Stimulated activated CD8-positive, alpha-beta memory T cell treated with anti-CD3 and anti-CD28 coated beads, Interleukin-2, amount 100 ng/mL, for 48 hours (primary cell): Measurements from ENCODE around the gene NEB.
"Not testable (repeated sequence)": the region's sequence is repeated elsewhere in the genome, so short reads cannot be mapped to it uniquely, and the experiment has no call there.

ENCODE experiments used
- DNase-seq, 2 donors: peaks; one replicate each; pipeline ENCODE4 v3.0.0-alpha.2; 2020; ENCODE audit warnings: low read depth in 2 of 2

Gene NEB

GRCh38 chr2:151758744-151759143 lies 24.5 kb upstream of the NEB start:
- no peak for DNase-seq

DNA sequence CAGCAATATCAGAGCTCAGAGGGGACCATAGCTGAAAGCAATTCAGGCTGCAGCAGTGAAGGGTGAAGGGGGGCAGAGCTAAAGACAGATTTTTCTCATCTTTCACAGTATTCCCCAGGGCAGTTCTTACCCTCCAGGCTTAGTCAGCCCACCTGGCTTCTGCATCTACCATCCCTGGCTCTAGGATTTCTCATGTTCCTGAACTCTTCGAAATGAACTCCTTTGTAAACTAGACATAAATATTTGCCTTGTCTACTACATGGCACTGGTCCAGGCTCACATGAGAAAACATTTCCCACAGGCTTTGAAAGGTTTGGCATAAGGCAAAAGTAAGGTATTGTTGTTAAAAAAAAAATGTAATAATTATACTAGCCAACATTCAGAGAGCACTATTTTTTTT lies 23.6 kb upstream of the NEB start:
- no peak for DNase-seq

GRCh38 chr2:151756820-151757219 lies 22.5 kb upstream of the NEB start:
- no peak for DNase-seq

- no peak for DNase-seq
These were observed 20.1 kb upstream of the NEB start for GRCh38 chr2:151754253-151754897.

GRCh38 chr2:151753540-151753939 lies 19.3 kb upstream of the NEB start:
- DNase-seq, result no peak

- not testable (repeated sequence) for DNase-seq
These were observed 11.0 kb upstream of the NEB start for GRCh38 chr2:151745261-151745660.

- no peak for DNase-seq
These were observed 3.9 kb downstream of the NEB start for GRCh38 chr2:151730262-151730975.

- no peak for DNase-seq
These were observed 4.4 kb downstream of the NEB start for GRCh38 chr2:151729837-151730236.

DNA sequence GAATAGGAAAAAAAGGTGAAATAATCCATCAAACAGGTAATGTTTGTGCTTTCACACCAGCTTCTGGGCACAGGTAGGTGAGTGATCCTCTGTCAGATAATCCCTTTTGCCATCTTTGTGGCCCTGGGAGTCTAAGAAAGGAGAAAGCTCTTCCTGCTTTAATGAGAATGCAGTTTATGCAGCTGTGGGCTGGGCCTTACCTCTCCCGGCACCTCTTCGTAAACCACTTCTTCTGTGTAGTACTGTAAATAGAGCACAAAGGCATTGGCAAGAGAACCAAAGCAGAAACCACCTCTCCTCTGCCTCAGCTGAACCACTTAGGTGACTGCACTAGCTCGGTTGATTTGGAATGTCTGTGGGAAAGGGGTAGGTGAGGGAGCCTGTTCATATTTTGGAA lies 4.9 kb downstream of the NEB start:
- DNase-seq, result no peak

- DNase-seq, result no peak
These were observed 5.4 kb downstream of the NEB start for GRCh38 chr2:151728804-151729414.

DNA sequence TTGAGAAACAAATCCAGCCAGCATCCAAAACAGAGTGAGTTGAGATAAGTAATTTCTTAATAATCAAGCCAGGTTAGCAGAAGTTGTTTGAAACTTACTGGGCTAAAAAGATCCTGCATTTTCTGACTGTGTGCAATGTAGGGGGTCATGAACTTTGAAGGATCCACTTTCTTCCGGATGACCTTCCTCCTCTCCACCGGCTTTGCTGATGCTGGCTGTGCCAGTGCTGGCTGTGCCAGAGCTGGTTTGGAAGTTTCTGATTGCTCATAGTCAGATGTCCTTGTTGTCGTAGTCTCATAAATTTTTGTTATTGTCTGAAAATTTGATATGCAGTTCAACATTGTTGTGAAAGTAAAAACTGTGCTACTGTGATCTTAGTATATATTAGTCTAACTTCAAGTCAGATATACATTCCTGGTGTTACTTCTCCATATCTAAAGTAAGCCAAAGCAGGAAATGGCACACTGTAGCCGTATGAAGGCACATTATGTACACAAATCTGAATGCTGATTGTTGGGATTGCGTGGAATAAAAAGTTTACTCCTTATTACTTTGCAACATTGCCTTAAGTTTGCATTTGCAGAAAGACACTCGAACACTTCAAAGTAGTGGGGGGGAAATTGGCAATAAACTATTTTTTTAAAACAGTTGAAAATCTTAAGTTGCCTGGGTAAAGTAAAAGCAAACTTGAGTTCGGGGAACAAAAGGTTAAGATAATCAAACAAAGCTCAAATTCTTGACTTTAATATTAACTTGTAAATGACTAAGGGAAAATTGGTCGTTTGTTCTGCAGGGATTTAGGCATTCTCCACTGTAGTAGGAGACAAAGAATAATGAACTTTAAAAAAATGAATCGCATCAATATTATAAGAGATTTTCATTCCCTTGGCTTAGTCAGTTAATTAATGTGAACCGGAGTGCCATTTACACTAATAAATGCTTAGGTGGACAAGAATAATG lies 6.4 kb downstream of the NEB start:
- no peak for DNase-seq

DNA sequence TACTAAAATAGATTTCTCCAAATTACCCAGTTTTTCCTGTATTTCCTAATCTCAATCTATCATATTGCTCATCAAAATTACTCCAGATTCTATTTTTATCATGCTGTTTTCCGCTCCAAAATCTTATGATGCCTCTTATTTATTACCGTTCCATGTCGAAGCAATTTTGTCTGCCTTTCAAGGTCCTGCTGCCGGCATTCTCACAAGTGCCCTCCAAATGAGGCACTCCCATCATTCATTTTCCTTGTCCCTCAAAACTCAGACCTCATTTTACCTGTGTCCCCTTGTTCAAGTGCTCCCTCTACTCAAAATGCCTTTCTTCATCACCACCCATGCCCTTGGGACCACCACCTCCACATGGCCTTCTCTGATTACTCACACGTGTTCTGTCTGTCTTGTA lies 13.1 kb downstream of the NEB start:
- DNase-seq, result no peak

DNA sequence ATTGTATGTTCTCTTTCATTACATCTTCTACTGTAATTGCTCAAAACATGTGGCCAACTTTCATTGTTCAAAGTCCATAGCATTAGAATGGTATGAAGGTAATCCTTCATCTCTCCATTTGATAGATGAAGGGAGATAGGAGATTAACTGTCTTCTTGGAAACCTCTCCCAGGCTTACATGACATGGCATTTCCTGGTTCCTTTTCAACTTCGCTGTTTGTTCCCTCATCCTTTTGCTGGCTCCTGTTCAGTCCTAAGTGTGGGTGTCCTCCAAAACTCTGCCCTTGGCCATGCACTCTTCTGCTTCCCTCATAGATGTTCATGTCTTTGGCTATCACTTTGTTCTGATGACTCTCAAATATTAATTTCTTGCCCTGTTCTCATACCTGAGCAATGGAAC lies 13.8 kb downstream of the NEB start:
- DNase-seq, result no peak

GRCh38 chr2:151718796-151719195 lies 15.5 kb downstream of the NEB start:
- DNase-seq, result no peak

GRCh38 chr2:151718247-151718646 lies 16.0 kb downstream of the NEB start:
- no peak for DNase-seq

DNA sequence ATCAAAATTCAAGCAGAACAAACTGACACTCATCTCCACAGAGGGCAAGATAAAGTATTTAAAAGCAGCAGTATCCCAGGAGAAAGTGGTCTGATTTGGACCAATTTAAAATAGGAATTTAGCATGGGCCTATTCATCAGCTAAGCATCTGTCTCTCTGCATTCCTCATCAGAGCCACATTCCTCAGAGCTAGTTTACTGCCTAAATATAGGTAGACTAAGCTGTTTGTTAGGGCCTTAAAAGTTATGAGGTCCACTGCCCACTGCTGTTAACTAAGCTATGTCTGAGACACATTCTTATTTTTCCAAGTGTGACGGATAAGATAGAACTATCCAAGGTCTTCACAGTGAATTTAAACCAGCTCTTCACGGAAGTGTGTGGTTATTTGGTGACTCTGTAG lies 17.6 kb downstream of the NEB start:
- DNase-seq, result no peak

GRCh38 chr2:151713291-151713903 lies 20.9 kb downstream of the NEB start:
- DNase-seq, result no peak

GRCh38 chr2:151711025-151711424 lies 23.3 kb downstream of the NEB start:
- no peak for DNase-seq

DNA sequence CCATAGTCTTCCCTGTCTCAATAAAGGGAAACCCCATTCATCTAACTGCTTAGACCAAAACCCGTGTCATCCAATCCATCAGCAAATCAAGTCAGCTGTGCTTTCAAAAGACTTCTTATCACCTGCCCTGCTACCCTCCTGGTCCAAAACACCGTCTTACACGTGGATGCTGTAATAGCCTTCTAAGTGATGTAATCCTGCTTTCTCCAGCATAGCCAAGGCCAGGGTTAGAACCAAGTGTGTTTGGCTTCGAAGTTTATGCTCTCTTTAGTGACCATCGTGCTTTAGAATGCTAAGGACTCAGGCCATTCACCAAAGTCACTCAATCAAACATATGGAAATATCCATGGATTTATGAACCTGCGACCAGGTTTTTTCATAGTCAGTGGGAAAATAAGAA lies 25.5 kb downstream of the NEB start:
- DNase-seq, result no peak

- DNase-seq, result no peak
These were observed 26.4 kb downstream of the NEB start for GRCh38 chr2:151707857-151708256.

- not testable (repeated sequence) for DNase-seq
These were observed 29.8 kb downstream of the NEB start for GRCh38 chr2:151704480-151704961.
